HG02571 (cell line): Measurements from ENCODE around the gene HOXD1.

Experiments used
- ATAC-seq: cut with Tn5 transposase; IDR thresholded peaks from one replicate; pipeline ENCODE4 v1.9.1; 2021; ENCODE audit warnings: mild to moderate bottlenecking, moderate library complexity; ENCODE audit not compliant: unreplicated experiment

The HOXD1 gene

DNA sequence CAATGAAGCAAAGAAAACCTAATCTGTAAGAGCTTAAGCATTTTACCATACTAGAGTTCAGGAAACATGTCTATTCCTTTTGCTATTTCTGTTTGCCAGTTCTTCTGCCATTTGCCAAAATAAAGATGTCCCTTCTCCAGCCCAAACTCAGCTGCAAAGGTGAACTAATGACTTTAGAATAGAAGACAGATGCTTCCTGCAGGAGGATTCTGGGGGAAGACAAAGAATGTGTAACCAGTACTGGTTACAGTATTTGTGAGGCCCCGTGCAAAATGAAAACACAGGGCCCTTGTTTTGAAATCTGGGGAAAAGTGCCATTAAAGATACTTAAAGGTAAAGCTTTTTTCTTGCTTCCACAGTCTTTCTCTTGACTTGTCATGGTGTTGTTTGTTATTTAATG, 46.5 kb downstream of the HOXD1 start:
- ATAC-seq: no peak

DNA sequence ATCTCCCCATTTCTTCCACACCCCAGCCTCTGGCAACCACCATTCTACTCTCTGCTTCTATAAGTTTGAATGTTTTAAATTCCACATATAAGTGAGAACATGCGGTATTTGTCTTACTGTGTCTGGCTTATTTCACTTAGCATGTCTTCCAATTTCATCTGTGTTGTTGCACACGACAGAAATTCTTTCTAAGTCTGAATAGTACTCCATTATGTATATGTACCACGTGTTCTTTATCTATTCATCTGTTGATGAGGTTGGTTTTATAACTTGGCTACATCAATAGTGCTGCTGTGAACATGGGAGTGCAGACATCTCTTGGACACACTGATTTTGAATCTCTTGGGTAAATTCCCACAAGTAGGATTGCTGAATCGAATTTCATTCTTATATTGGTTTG, 49.0 kb downstream of the HOXD1 start:
- no peak for ATAC-seq

DNA sequence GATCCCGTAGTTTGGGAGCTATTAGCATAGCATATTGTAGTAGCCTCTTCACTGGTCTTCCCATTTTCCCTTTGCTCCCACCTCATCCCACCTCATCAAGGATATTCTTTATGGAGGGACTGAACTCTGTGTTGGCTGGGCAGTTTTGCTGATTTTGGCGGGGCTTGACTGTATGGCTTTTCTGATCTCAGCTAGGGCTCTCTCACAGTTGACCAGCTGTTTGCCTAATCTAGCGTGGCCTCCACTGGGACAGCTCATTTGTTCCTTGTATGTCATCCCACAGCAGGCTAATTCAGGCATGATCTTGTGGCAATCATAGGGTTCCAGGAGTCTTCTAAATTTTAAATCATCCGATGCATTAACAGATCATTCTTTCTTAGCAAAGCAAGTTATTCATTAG, 50.6 kb downstream of the HOXD1 start:
- ATAC-seq: no peak

DNA sequence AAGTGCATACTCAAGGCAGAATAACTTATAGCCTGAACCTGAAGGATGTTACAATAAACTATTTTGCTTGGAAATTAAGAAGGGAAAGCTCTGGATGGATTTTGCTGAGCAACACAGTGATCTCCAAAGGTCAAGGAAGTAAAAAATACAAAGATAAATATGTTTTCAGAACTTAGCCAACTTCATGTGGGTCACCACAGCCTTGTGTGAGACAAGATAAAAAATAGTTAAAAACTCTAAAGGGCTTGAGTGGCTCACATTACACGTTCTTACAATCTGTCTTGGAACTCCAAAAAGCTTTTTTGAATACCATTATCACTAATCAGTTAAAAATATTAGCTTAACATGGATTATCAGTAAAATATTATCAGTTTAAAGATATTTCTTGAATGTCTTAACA, 51.8 kb downstream of the HOXD1 start:
- ATAC-seq: no peak
